Transverse colon (tissue), 3 donors: ENCODE results near the gene TMBIM1.

Experiments used
- POLR2A ChIP-seq: fragments of 450-650 bp; IDR thresholded peaks from one replicate; pipeline ENCODE4 v1.6.1; 2016; ENCODE audit warnings: antibody characterized with exemption, mild to moderate bottlenecking, moderate library complexity
- TF ChIP-seq, protein P1 (sequence below), 5 experiments: fragments of 200-600 bp in 3 of 5; fragments of 450-650 bp in 2 of 5; sonication (generic) in 3 of 5; IDR thresholded peaks; 1 replicate in 2 of 5; 2 replicates in 3 of 5; pipeline ENCODE4 v1.5.1; 2016 to 2017; ENCODE audit warnings: antibody characterized with exemption in 5 of 5, inconsistent platforms in 3 of 5, mild to moderate bottlenecking in 2 of 5, moderate library complexity in 1 of 5

DNA sequence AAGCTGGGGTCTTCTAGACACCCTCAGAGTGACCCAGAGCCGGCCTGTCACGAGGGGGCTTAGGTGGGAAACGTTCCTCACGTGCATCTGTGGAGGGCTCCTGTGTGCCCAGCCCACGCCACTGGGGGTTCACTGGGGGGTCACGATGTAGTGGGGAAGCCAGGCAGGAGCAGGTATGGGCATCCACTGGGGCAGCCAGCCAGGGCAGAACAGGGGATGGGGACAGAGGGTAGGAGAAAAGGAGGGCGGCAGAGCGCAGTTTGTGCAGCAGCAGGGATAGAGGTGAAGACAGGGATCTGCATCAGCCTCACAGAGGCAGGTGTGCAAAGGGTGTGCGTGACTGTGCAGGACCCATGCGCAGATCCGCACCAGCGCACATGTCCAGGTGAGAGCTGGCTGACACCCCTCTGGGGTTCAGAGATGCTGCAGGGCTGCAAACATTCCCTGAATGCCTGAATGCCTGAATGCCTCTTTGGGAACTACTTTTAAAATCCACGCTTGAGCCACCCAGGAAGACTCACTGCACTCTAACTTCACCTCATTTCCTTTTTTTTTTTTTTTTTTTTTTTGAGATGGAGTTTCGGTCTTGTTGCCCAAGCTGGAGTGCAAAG lies 11.9 kb downstream of the TMBIM1 start:
- TF ChIP-seq, protein P1, sequence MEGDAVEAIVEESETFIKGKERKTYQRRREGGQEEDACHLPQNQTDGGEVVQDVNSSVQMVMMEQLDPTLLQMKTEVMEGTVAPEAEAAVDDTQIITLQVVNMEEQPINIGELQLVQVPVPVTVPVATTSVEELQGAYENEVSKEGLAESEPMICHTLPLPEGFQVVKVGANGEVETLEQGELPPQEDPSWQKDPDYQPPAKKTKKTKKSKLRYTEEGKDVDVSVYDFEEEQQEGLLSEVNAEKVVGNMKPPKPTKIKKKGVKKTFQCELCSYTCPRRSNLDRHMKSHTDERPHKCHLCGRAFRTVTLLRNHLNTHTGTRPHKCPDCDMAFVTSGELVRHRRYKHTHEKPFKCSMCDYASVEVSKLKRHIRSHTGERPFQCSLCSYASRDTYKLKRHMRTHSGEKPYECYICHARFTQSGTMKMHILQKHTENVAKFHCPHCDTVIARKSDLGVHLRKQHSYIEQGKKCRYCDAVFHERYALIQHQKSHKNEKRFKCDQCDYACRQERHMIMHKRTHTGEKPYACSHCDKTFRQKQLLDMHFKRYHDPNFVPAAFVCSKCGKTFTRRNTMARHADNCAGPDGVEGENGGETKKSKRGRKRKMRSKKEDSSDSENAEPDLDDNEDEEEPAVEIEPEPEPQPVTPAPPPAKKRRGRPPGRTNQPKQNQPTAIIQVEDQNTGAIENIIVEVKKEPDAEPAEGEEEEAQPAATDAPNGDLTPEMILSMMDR (IDR thresholded peaks at IDR 0.05) = no peak
- TF ChIP-seq POLR2A = no peak
